Body of pancreas (tissue), 4 donors: ENCODE results near the gene PPME1.

ENCODE experiments used
- CTCF ChIP-seq, 7 experiments: fragments of 450-650 bp in 4 of 7; fragments of 200-600 bp in 3 of 7; sonication (generic) in 3 of 7; IDR thresholded peaks; one replicate each; pipeline ENCODE4 v1.5.1; 2016 to 2019; ENCODE audit warnings: antibody characterized with exemption in 7 of 7
- POLR2A ChIP-seq, 3 donors: fragments of 450-650 bp; IDR thresholded peaks; one replicate each; pipeline ENCODE4 v1.6.1; 2016; ENCODE audit warnings: antibody characterized with exemption in 3 of 3, mild to moderate bottlenecking in 2 of 3

GRCh38 chr11:74139151-74139918, 31.8 kb upstream of the PPME1 start:
- no peak for TF ChIP-seq CTCF (IDR thresholded peaks at IDR 0.05)
- TF ChIP-seq POLR2A (IDR thresholded peaks at IDR 0.05) = no peak
